ENCODE results near the gene MAP2K7.

MAP2K7 gene

DNA sequence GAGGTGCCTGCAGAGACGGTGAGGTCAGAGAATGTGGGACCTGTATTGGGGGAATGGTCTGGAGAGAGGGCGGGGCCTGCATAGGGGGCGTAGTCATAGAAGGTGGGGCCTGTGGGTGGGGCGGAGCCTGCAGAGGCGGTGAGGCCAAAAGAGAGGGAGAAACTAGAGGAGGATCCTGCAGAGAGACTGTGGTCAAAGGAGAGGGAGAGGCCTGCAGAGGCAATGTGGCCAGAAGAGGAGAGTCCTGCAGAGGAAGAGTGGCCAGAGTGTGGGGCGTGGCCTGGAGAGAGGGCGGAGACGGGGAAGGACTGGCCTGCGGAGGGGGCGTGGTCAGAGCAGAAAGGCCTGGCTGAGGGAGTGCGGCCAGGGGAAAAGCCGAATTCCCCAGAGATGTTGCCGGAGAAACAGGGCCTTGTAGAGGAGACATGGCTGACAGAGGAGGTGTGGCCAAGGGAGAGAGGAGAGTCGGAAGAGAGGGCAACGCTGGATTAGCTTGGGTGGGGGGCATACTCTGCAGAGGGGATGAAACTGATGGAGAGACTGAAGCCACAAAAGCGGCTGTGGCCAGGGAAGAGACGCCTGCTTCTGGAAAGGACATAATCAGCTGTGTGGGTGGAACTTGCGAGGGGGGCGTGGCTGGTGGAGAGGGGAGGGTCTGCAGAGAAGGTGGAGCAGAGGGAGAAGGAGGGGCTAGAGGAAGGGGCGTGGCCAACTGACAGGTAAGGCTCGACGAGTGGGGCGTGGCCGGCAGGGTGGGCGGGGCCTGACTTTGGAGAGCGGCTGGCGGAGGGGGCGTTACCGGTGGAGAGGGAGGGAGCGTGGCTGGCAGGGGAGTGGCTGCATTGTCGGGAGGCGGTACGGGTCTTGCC lies 32.0 kb upstream of the MAP2K7 start:
- DNase-seq (ENCODE audit: low spot score), result peak; percentile 85
- in situ Hi-C loops (cut with MboI; ENCODE audit: low pct_unique_long_range_greater_than_20kb, low sequenced_read_pairs, unreplicated experiment), result no loop called here
- TF ChIP-seq, protein P1, sequence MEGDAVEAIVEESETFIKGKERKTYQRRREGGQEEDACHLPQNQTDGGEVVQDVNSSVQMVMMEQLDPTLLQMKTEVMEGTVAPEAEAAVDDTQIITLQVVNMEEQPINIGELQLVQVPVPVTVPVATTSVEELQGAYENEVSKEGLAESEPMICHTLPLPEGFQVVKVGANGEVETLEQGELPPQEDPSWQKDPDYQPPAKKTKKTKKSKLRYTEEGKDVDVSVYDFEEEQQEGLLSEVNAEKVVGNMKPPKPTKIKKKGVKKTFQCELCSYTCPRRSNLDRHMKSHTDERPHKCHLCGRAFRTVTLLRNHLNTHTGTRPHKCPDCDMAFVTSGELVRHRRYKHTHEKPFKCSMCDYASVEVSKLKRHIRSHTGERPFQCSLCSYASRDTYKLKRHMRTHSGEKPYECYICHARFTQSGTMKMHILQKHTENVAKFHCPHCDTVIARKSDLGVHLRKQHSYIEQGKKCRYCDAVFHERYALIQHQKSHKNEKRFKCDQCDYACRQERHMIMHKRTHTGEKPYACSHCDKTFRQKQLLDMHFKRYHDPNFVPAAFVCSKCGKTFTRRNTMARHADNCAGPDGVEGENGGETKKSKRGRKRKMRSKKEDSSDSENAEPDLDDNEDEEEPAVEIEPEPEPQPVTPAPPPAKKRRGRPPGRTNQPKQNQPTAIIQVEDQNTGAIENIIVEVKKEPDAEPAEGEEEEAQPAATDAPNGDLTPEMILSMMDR (IDR thresholded peaks at IDR 0.05; ENCODE audit: extremely low read depth, insufficient read depth, missing control alignments), result no peak

DNA sequence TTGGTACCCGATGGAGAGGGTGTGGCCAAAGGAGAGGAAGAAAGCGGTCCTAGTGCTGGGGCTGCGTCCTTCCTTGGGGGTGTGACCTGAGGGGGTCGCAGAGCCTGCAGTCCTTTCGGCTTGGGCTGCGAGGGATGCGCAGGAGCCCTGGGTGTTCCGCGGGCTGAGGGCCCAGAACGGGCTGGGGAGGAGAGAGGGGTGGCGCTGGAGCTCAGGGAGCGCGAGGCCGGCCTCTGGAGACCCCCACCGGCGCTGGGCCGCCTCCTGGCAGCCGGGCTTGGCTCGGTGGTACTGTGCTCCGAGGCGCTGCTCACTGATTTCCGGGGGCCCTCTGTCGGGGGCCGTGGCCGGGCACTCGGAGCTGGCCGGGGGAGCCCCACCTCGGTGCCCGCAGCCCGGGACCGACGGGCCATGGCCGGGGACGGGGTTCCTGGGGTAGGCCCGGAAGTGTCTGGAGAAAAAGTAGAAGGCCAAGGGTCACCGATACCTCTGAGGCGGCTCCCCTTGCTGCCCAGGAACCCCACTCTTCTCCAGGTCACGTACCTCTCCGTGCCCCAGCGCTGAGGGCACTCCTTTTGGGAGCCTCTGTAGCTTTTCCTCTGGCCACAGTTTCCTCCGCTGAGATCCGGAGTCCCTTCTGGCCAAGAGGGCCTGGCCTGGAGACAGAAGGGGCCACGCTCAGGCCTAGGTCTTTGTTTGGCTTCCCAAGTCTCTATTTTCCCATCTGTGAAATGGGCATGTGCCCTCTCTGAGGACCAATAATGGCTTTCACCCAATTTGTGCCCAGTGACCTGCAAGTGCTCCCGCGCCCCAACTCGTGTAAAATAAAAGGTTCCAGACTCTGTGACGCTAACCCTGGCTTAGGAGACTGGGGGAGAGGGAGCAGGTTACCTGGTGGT lies 31.1 kb upstream of the MAP2K7 start:
- in situ Hi-C loops (cut with MboI; ENCODE audit: low pct_unique_long_range_greater_than_20kb, low sequenced_read_pairs, unreplicated experiment), result no loop called here
- DNase-seq (ENCODE audit: low spot score), result no peak
- TF ChIP-seq, protein P1 (IDR thresholded peaks at IDR 0.05; ENCODE audit: extremely low read depth, insufficient read depth, missing control alignments), result no peak

DNA sequence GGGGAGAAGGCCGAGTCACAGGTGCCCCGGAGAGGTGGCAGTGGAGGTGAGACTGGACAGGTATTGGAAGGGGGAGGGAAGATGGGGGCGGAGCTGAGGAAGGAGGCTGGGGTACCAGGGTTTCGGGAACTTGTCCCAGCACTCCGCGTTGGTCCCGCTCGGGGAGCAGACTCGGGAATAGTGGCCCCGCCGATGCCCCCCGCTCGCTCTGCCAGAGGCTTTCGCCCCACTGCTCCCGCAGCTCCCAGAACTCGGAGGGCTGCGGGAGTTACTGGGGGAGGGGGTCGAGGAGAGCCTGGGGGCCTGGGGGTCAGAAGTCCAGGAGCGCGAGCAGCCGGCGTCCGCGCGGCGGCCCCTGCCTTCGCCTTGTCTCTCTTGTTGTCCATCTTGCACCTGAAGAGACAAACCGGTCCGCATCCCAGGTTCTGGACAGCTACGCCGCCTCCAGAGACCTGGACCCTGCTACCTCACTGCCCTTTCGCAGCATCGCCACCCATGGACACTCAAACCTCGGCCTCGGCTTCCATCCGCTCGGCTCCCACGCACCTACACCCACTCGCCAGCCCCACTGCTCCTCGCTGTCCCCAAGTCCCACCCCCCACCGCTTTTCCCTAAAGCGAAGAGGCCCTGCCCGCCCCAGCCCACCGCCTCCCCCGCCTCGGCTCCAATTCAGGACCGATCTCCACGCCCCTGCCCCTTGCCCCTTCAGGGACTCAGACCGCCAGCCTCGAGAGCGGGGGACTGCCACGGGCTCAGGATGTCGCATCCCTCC lies 30.2 kb upstream of the MAP2K7 start:
- DNase-seq (ENCODE audit: low spot score), result no peak
- in situ Hi-C loops (cut with MboI; ENCODE audit: low pct_unique_long_range_greater_than_20kb, low sequenced_read_pairs, unreplicated experiment), result no loop called here
- TF ChIP-seq, protein P1 (IDR thresholded peaks at IDR 0.05; ENCODE audit: extremely low read depth, insufficient read depth, missing control alignments), result no peak

DNA sequence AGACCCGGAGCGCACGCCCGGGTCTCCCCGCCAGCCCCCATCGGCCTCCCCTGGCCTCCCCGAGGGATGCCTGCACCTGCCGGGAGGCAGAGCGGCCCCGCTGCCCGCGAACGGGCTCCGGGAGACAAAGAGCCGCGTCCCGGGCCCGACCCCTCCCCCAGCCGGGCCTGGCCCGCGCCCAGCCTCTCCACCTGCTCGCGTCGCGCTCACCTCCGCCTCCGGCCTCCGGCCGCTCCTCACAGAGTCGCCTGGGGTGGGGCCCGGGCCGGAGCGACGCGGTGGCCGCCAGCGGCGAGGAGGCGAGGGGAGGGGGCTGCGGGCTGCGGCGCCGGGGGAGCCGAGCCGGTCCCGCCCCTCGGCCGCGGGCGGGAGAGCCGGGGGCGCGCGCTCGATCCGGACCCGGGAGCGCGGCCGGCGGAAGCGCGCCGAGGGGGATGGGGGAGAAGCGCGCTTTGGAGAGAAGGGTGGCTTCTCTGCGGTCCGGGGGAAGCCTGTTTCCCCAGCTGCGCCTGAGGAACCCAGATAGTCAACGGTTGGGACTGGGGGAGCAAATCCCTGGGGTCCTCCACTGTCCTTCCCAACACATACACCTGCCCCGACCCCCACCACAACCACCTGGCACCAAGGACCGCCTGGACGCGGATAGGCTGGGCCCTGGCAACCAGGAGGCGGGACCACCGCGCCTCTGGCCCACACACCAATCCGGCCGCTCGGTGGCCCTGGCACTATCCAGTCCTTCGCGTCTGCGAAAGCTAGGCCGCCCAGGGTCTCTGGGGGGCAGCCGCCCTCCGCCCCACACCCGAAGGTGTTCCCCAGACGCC lies 29.4 kb upstream of the MAP2K7 start, which contains the start of gene PRR36:
TSS of gene PRR36 (minus strand) at position 315 of the 821 bp plus-strand sequence. CDS start 701 bp downstream, outside the sequence.
- in situ Hi-C loops (cut with MboI; ENCODE audit: low pct_unique_long_range_greater_than_20kb, low sequenced_read_pairs, unreplicated experiment), result no loop called here
- DNase-seq (ENCODE audit: low spot score), result no peak
- TF ChIP-seq, protein P1 (IDR thresholded peaks at IDR 0.05; ENCODE audit: extremely low read depth, insufficient read depth, missing control alignments), result no peak

DNA sequence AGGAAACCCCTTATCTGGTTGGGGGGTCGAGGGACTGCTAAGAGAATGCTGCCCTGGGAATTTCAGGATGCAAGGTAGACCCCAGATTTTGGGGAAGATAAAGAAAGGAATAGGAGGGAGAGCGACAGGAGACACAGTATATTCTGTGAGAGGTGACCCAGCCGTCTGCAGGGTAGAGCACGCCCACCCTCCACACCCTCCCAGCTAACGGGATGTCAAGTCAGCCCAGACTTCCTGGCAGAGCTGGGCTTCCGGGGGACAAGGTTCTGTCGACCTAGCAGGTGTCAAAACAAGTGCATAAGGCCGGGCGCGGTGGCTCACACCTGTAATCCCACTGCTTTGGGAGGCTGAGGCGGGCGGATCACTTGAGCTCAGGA lies 28.8 kb upstream of the MAP2K7 start:
- DNase-seq (ENCODE audit: low spot score), result no peak
- in situ Hi-C loops (cut with MboI; ENCODE audit: low pct_unique_long_range_greater_than_20kb, low sequenced_read_pairs, unreplicated experiment), result no loop called here
- TF ChIP-seq, protein P1 (IDR thresholded peaks at IDR 0.05; ENCODE audit: extremely low read depth, insufficient read depth, missing control alignments), result no peak

Data from GM13977 (cell line).